ENCODE measurements around the gene PEX19.
"Not testable (repeated sequence)": the region's sequence is repeated elsewhere in the genome, so short reads cannot be mapped to it uniquely, and the experiment has no call there.

The PEX19 gene, protein sequence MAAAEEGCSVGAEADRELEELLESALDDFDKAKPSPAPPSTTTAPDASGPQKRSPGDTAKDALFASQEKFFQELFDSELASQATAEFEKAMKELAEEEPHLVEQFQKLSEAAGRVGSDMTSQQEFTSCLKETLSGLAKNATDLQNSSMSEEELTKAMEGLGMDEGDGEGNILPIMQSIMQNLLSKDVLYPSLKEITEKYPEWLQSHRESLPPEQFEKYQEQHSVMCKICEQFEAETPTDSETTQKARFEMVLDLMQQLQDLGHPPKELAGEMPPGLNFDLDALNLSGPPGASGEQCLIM

DNA sequence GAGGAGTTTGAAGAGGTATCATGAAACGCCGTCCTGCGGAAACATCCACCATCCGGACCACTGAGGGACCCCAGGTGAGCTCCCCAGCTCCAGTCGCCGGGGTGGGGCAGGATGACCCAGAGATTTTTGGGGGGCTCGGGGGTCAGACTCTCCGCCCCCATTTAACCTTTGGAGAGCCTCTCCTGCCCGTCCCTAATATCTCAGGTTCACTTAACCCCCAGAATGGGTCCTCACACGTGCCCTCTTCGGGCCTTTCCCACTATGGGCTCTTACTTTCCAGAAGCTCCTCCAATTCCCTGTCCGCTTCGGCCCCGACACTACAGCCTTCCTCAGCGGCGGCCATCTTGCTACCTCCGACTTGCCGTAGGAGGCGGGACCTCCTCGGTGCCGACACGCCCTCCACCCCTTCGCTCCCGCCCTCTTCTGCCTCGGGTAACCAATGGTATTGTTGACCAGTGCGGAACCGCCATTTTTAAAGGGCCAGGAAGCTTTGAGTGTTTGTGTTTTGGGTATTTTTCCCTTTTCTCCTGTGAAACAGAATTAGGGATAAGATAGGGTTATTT is at the start of gene PEX19:
Gene PEX19, minus strand, starts transcription at position 352 of the 563 bp plus-strand sequence. Its CDS starts 9 bp downstream, at position 343.
- peak; percentile 90 to 91 for DNase-seq

DNA sequence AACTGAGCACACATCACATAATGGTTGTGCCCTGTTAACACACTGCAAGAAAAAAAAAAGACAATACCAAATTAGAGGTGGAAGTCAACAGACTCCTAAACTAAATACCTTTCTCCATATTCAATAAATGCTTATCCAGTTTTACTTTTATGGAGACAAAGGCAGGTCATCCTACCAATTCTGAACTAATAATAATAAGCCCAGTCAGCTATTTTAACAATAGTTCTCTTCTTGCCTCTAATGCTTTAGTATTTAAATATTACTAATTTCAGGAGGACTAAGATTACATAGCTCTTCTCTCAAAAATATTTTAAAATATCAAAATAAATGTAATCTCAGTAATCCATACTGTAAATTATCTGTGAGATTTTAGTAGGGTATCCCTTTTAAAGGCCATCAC is 47.6 kb upstream of the PEX19 start:
- no peak for DNase-seq

DNA sequence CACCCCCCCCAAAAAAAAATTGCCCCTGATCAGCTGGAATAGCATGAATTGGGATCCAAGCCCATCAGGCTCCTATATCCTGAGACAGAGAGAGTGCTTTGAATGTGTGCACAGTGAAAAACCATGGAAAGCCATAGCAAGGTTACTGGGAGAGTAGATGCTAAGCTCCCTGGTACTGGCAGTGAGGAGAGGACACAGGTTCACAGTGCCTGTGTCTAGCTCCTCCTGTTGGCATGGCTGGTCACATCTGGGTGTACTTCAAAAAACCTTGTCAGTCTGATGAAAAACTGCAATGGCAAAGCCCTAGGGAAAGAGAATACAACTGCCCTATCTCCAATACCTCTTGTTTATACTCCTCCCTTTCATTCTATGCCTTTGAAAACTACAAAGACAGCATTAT is 45.2 kb upstream of the PEX19 start:
- DNase-seq: no peak

DNA sequence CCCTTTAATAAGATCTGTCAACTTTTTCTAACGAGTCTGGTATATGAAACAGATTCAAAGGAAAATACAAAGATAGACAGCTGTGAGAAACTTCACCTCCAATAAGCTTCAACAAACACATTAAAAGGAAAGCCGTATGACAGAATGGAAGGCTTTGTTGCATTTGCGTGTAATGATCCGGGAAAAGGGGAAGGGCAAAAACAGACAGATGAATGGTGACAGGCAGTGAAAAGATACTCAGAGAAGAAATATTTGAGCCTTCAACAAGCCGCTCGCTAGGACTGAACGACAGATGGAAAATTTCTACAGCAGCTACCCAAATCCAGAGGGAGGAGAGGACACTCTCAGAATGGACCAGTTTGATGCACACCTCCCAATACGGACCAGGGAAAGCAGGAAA is 43.3 kb upstream of the PEX19 start:
- DNase-seq: no peak

DNA sequence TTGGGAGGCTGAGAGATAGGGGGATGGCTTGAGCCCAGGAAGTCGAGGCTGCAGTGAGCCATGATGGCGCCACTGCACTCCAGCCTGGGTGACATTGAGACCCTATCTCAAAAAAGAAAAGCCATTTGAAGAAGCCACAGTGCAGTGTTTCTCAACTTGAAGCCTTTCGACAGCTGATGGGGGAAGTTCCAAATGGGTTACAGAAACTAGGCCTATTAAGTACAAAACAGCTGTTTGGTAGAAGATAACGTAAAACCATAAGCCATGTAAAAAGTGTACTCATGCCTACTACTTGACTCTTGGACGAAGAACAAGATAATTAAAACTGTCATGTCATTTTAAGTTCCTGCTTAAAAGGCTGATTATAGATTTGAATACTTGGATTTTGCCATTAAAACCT is 41.5 kb upstream of the PEX19 start:
- DNase-seq: no peak

DNA sequence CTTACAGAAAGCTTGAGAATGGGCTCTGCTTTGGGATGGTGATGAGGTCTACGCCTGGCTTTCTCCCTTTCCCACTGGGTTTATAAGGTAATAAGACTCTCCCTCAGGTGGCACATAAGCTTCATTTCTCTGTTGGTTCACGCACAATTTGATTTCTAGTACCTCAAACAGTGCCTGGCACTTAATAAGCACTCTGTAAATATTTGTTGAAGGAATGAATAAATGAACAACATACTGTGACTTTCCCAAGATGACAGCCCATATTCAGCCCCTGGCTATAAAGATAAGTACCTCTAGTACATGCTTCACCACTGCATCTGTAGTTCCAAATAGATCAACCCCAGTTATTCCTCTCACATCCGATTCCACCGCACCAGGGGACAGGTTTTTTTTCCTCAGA is 40.3 kb upstream of the PEX19 start:
- no peak for DNase-seq

DNA sequence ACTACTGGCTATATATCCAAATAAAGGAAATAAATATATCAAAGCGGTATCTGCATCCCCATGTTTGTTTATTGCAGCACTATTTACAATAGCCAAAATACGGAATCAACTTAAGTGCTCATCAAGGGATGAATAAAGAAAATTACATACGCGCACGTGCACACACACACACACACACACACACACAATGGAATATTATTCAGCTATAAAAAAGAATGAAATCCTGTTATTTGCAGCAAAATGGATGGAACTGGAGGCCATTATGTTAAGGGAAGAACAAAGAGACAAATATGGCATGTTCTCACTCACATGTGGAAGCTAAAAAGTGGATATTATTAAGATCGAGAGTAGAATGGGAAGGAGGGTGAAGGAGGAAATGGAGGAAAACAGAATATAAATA is 37.9 kb upstream of the PEX19 start:
- DNase-seq: no peak

DNA sequence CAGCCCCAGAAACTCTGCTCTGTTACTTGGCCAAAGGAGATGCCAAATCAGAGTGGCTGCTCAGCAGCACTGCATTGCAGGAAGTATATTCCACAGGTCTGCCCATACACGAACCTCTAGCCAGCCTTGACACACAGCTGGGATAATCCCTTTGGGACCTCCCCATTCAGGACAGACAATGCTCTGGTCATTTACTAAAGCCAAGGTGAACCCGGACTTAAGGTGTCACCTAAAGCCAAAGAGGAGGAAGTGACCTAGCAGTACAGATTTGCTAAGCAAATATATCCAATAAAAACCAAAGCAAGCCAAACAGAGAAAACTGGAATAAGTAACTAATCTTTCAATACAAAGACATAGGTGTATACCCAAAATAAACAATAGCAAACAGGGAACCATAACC is 30.4 kb upstream of the PEX19 start:
- no peak for DNase-seq

DNA sequence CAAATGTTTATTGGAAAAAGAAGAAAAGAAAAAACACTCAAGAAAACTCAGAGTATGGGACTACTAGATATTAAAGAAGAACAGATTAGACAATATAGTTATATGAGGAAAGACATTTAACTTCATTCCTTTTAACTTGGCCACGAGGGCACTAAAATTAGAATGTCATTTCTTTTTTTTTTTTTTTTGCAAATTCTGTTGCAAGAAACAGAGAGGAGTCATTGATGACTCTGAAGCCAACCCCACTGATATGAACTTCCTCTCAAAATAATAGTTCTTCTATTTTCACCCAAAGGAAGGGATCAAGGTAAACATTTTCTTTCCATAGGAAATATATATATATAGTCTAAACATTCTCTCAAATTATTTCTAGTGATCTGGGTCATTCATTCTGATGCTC is 24.6 kb upstream of the PEX19 start:
- DNase-seq: no peak

DNA sequence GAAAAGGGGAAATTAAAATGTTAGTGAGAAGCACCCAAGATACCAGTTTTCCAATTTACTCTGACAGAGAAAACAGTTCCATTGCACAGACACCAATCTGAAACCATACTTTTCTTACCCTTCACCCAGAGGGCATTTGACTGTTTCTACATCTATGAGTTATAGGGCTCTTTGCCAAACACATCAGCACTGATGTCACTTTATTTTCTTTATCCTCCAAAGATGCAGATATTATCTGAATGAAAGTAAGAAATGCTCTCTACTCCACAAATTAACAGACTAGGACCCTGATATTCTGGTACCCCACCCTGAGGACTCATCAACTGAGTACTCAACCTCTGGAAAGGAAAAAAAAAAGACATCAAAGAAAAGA is 24.2 kb upstream of the PEX19 start:
- no peak for DNase-seq

DNA sequence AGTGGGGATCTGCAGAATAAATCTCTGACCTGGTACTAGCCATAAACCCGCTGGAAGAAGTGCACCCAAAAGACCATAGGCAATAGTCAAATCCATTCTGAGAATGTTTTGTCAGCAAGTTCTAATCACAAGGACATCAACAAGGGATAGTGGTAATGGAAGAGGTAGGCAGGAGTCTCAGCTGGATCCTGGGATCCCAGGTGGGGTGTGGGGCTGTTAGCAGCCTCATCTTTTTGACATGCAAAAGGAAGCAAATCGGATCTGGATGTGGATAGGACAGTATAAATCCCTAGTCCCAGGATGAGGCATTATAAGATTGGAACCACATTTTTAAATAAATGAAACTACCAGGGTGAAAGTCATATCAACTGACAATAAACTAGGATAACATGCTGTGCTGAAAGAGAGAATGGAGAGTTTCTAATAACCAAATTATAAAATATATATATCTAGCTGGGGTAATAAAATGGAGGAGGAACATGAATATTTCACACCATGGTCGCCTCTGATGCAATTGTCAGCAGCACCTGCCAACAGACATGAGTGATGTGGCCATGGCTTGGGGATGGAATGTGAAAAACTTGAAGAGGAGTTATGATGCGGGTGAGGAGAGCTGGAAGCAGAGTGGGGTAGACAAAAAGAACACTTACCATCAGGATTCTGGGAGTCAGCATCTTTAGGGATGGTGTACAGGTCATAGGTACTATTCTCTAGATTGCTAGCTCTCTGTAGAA is 23.7 kb upstream of the PEX19 start:
- no peak for DNase-seq

DNA sequence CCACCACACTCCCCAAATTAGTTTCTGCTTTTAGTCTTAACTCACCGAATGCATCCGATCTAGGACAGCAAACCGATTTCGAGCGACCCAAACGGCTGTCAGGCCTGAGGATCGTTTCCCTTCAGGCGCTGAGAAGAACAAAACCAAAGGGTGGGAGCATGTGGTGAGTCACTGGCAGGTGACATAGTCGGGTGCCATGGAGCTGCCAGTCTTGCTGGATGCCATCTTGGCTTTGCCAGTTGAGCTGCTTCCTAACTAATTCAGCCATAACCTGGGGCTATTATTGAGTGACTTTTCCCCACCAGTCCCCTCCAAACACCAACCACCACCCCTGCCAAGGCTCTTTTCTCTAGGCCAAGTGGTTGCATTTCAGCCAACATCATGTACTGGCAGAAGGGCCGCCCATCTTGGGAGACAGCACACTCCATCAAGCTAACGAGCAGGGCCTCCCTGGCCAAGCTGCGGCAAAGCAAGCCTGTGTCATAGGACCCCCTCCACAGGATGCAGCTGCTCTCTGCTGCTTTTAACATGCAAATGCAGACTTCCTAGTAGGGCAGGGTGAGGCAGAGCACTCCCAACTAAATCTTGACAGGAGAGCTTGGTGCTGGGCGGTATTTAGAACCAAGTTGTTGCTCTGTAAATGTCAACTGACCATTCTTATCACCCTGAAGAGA is 22.3 kb upstream of the PEX19 start:
- no peak for DNase-seq

DNA sequence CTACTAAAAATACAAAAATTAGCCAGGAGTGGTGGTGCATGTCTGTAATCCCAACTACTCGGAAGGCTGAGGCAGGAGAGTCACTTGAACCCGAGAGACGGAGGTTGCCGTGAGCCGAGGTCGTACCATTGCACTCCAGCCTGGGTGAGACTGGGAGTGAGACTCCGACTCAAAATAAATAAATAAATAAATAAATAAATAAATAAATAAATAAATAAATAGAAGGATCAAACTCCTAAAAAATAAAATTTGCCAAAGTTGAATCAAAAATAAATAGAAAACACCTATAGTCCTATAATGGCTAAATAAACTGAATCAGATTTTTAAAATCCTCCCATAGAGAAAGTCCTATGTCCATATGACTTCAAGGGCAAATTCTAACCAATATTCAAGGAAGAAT is 15.2 kb upstream of the PEX19 start:
- DNase-seq: no peak

DNA sequence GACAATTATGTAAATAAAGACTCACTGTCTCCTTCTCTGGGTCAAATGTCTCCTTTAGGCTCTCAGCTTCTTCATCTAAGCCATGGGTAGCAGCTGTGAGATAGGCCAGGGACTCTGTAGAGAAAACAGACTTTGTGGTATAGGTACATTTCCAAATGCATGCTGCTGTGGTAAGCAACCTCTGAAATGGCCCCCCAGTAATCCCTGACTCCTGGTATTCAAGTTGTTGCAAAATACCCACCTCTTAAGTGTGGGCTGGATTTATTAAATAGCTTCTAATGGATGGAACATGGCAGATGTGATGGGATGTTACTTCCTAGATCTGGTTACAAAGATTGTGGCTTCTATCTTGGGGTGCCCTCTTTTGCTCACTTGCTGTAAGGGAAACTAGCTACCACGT is 11.1 kb upstream of the PEX19 start:
- DNase-seq: no peak

DNA sequence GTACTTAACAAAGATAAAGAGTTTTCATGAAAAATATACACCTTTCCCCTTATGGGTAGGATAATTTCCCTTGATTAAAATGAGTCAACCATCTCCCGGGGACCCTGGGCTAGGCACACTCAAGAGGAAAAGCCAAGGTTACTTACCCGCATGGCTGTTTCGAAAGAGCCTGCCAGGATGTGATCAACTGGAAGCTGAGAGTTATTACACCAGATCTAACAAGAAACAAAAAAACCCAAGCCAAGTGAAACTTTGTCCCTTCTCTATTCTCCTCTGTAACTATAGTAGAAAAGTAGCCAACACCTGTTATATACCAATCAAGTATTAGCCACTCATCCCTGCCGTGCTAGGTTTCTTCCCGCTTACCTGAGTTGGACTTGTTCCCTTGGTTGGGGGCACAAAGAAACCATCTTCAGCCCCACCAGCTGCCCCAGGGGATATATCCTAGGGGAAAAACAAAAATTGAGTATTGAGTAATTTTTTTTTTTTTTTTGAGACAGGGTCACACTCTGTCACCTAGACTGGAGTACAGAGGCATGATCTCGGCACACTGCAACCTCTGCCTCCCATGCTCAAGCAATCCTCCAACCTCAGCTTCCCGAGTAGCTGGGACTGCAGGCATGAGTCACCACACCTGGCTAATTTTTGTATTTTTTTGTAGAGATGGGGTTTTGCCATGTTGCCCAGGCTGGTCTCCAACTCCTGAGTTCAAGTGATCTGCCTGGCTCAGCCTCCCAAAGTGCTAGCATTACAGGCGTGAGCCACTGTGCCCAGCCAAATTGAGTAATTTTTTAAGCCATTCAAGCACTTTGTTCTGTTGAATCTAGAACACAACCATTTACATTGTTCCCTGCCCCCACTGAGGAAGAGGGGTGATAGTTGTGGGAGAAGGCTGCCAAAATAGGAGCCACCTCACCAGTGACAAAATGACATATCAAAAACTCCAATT is 8.4 kb upstream of the PEX19 start:
- no peak for DNase-seq

DNA sequence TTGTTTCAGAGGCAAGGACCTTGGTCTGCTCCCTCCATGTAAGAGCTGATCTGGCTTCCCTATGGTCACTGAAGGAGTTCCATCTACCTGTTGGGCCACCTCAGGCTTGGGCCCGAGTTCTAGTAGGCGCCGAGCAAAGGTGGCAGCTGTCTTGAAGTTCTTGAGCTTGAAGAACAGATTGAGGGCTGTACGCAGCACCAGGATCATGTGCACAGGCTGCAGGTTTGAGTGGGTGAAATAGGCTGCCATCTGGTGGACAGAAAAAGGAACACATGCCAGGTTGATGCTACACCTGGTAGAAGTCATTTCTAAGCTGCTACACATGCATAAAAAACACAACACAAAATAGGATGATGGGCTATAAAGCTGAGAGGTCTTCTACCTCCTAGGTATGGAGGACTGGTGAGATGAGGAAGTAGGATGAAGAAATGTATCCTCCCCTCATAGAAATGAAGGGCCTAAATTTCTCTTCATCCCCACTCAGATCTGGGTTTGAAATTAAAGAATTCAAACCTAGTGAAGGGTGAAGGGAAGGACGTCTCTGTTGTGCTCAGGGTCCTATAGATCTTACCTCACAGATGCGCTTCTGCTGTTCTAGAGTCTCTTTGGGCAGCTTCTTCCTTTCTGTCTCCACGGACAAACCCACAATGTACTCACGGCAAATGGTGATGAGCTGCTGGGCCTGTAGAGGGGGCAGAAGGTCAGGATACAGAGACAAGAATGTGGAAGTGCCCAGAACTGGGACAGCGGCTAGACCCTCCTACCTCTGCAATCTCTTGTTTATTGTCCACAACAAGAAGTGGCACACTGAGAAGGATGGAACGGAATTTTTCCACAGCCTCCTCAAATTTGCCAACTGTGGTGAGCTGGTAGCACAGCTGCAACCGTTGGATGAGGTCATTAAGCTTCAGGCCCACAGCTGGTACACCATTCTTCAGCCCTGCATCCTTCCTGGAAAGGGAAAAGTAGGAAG is 6.6 kb upstream of the PEX19 start:
- peak; percentile 44 to 57 for DNase-seq

DNA sequence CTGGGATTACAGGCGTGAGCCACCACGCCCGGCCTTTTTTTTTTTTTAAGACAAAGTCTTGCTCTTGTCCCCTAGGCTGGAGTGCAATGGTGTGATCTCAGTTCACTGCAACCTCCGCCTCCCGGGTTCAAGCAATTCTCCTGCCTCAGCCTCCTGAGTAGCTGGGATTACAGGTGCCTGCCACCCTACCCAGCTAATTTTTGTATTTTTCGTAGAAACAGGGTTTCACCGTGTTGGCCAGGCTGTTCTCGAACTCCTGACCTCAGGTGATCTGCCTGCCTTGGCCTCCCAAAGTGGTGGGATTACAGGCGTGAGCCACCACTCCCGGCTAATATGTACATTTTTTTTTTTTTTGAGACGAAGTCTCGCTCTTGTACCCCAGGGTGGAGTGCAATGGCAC is 2.8 kb upstream of the PEX19 start:
- DNase-seq: not testable (repeated sequence)

DNA sequence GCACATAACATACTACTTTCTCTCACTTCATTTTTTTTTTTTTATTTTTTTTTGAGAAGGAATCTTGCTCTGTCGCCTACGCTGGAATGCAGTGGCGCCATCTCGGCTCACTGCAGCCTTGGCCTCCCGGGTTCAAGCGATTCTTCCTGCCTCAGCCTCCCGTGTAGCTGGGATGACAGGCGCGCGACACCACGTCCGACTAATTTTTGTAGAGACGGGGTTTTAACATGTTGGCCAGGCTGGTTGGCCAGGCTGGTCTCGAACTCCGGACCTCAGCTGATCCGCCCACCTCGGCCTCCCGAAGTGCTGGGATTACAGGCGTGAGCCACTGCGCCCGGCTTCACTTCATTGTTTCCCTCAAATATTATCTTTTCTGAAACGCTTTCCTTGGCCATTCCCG is 573 bp upstream of the PEX19 start:
- DNase-seq: no peak

DNA sequence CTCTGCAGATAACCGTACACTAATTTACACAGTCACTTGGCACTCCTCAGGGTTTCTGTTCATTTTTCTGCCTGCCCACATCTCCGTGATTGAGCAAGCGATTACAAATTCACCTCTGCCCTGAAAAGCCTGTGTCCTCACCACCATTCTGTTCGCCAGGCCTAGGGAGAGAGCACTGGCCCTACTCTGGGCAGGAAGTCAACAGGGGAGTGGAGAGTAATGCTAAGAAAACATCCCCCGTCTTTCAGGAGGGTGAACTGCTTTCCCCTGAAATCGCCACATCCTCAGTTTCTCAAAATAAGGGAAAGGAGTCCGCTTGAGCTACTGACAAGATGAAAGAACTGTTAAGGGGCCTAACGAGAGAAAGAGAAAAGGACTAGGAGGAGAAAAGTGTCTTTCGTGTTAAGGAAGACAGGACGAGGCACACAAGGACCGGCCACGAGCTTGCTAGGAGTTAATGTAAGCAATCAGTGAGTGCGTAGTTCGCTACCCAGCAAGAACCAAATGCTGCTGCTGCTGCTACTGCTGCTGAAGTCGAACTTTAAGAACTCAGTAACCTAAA is 632 bp downstream of the PEX19 start:
- no peak for DNase-seq

DNA sequence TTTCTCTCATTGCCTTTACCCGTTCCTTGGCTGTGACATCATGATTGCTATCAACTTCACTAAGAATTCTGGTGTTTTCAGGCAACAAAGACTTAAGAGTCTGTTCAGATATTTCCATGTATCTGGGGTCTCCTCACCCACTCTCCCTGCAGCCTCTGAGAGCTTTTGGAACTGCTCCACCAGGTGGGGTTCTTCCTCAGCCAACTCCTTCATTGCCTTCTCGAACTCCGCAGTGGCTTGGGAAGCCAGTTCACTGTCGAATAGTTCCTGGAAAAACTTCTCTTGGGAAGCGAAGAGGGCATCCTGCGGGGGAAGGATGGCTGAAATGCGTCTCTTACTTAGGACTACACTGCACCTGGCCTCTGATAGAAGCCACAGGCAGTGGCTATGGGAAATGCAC is 2.1 kb downstream of the PEX19 start:
- DNase-seq: no peak

DNA sequence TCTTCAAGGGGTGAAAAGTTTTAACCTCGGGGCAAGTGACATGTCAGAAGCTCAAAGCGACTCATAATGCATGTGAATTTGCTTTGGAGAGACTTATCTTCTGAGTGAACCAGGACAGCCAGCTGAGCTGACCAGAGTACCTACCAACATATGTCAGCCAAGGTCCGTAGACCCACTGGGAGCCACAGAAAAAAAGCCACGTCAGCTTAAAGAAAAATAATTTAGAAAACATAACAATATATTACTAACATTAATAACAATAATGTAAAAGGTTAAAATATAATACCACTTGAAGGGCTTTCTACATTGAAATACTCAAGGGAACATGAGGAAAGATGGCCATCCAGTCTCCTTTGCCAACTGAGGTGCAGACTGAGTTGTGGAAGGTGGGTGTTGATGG is 6.9 kb downstream of the PEX19 start:
- no peak for DNase-seq

All from stimulated activated CD4-positive, alpha-beta T cell treated with anti-CD3 and anti-CD28 coated beads, Interleukin-4, amount 100 ng/mL, for 4 hours (primary cell).